KG1 (cell line): Measurements from ENCODE around the gene THOC2.
"Not testable (repeated sequence)": the region's sequence is repeated elsewhere in the genome, so short reads cannot be mapped to it uniquely, and the experiment has no call there.

Experiments
- DNase-seq: peaks from one replicate; lab custom pipeline; 2025; lab: John Stamatoyannopoulos, UW

THOC2 gene

GRCh38 chrX:123732670-123733363 is at the start of gene THOC2:
Gene THOC2 (minus strand): TSS chrX:123733052. CDS start chrX:123733022, 30 bp downstream.
- DNase-seq: peak; percentile 34

GRCh38 chrX:123781786-123782185 is 48.9 kb upstream of the THOC2 start:
- not testable (repeated sequence) for DNase-seq

GRCh38 chrX:123779908-123780396 is 47.1 kb upstream of the THOC2 start:
- DNase-seq: no peak

GRCh38 chrX:123773258-123773988 is 40.6 kb upstream of the THOC2 start:
- no peak for DNase-seq

- no peak for DNase-seq
These were observed 38.7 kb upstream of the THOC2 start for GRCh38 chrX:123771449-123772064.

GRCh38 chrX:123764967-123765871 is 32.4 kb upstream of the THOC2 start:
- DNase-seq: peak; percentile 3

- DNase-seq: not testable (repeated sequence)
These were observed 27.0 kb upstream of the THOC2 start for GRCh38 chrX:123759849-123760248.

- DNase-seq: not testable (repeated sequence)
These were observed 24.9 kb upstream of the THOC2 start for GRCh38 chrX:123757794-123758193.

- DNase-seq: no peak
These were observed 23.5 kb upstream of the THOC2 start for GRCh38 chrX:123756320-123756719.

- no peak for DNase-seq
These were observed 22.3 kb upstream of the THOC2 start for GRCh38 chrX:123755107-123755506.

- DNase-seq: no peak
These were observed 21.0 kb upstream of the THOC2 start for GRCh38 chrX:123753656-123754350.

GRCh38 chrX:123749643-123750042 is 16.8 kb upstream of the THOC2 start:
- no peak for DNase-seq

GRCh38 chrX:123745511-123745910 is 12.7 kb upstream of the THOC2 start:
- DNase-seq: no peak

- DNase-seq: no peak
These were observed 10.5 kb upstream of the THOC2 start for GRCh38 chrX:123743312-123743711.

- DNase-seq: no peak
These were observed 9.6 kb upstream of the THOC2 start for GRCh38 chrX:123742440-123742839.

GRCh38 chrX:123740536-123740935 is 7.7 kb upstream of the THOC2 start:
- DNase-seq: no peak

- DNase-seq: no peak
These were observed 7.2 kb upstream of the THOC2 start for GRCh38 chrX:123740006-123740405.

GRCh38 chrX:123739474-123739873 is 6.6 kb upstream of the THOC2 start:
- no peak for DNase-seq

- no peak for DNase-seq
These were observed 5.6 kb upstream of the THOC2 start for GRCh38 chrX:123738378-123738940.

- DNase-seq: no peak
These were observed 3.6 kb upstream of the THOC2 start for GRCh38 chrX:123736333-123736921.
